ENCODE results near the gene ITPA.

The ITPA gene

GRCh38 chr20:3229798-3230197, 20.5 kb downstream of the ITPA start:
- DNase-seq, result peak; percentile 43

DNA sequence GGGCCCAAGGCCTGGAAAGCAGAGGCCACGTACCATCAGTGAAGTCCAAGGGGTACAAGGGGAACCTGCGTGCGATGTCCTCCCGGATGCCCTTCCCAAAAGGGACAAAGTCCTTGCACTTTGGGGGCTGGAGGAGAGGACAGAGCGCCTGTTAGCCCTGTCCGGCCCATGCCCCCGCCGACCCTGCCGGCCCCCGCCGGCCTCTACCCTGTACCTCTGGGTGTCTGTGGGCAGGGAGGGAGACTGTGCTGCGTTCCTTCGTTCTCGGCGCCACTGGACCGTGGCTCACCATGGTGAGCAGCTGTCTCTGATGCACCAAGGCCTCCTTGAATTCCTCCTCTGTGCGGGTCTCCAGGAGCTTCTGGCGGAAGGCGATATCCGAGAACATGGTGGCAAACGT, 21.8 kb downstream of the ITPA start:
- DNase-seq, result no peak

DNA sequence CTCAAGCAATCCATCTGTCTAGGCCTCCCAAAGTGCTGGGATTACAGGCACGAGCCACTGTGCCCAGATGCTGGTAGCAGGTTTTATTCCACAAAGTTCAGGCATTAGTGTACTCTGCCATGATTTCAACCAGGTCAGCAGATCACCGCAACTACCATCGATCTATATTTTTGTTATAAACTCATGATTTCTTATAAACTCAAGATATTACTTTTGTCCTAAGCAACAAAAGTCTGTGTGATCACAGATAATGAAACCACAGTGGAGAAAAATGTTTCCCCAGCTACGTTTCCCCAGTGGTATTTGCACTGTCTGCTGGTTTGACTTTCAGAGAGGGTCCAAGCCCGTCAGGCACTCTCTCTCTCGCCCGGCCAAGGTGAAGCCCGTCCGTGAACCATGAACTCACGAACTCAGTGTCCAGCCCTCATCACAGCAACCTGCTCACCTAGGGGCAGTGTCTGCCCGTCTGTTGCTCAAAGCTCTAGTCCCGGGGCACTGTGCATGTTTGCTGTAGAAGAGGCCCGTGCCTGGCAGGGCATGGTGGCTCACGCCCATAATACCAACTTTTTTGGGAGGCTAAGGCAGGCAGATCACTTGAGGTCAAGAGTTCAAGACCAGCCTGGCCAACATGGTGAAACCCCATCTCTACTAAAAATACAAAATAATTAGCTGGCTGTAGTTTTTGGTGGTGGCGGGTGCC, 22.7 kb downstream of the ITPA start:
- no peak for DNase-seq

- DNase-seq, result no peak
Observed at GRCh38 chr20:3233131-3233990, 24.1 kb downstream of the ITPA start.

DNA sequence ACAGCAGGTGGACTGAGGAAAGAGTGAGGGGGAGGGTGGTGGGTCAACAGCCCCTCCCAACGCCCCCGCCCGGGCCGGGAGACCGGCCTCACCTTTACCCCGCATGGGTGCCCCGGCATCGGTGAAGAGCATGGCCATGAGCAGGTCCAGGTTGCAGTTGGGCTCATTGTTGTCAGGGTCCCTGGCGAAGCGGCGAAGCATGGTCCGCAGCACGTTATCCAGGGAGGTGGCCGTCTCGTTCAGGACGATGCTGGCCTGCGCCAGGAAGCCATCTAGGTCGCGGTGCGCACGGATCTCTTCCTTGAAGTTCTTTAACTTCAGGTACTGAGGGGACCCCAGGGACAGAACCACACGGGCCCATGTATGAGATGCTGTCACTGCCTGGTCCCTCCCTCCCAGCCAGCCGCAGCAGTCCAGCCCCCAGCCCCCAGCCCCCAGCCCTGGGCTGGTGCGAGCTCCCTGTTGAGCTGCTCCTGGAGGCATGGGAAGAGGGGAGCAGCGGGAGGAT, 24.7 kb downstream of the ITPA start:
- DNase-seq, result no peak

GRCh38 chr20:3235666-3236324, 26.5 kb downstream of the ITPA start:
- no peak for DNase-seq

DNA sequence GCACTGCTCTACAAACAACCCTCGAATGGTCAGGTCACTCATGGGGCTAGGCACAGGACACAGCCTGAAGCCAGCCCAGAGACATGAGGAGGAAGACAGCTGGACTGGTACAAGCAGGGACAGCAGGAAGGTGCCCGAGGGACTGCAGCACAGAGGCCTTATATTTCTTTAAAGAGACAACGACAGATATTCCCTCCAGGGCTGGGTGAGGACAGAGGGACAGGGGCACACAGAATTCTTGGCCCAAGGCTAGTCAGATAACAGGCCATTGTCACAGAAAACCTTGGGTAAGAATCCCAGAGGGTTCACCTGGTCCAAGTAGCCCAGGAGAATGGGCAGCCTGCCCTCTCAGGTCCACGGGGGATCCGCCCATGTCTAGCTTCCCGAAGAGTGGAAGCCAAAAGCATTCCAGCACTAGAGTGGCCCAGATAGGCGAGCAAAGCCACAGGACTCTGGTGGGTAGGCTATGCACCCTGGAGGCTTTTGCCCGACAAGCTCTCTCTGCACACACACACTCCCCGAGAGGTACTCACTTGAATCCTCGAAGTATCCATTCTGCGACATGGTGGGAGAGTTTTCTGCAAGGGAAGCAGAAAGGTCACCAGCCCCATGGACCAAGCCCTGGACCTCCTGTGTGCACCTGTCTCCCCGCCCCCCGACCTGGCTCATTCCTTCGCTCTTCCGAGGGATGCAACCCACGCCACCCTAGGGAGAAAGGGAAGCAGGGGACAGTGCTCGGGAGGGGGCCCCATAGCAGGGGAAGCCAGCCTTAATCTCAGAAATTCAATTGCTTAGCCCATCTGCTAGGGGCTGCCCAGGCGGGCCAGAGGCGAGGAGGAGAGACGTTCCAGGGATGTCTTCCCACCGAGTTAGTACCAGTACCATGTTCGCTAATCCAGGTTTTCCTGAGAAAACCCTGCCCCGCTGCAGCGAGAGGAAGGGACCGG, 28.0 kb downstream of the ITPA start:
- no peak for DNase-seq

DNA sequence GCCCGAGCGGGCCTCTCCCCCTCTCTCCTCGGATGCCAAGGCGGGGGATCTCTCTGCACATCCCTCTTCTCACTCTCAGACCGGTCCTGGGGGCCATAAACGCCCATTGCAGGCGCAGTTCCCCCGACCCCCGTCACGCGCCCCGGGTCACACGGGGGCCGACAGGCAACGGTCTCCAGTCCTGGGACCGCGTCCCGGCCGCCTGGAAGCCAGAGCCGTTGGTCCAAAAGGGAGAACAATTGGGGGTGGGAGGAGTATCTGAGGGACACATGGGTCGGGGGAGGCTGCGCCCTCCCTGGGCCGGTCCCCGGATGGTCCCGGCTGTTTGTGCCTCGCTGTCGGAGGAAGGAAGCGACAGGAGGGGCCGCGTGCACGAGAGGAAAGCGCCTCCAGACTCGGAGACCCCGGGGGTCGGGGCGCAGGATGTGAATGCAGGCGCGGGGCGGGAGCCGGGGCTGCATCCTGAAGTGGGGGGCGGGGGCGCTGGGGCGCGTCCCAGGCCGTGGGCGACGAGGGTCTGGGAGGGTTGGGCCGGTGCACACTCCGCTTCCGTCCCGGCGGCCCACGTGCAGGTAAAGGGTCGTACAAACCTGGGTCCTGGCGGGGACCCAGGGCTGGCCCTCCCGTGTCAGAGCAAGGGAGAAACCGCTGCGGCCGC, 28.8 kb downstream of the ITPA start:
- no peak for DNase-seq

GRCh38 chr20:3238616-3239025, 29.3 kb downstream of the ITPA start:
- no peak for DNase-seq

- DNase-seq, result peak; percentile 87
Observed at GRCh38 chr20:3239026-3239866, 29.9 kb downstream of the ITPA start, which contains the start of gene SLC4A11. Gene SLC4A11, minus strand, starts transcription at chr20:3239190. Its CDS starts 53 bp downstream, at chr20:3239137.

DNA sequence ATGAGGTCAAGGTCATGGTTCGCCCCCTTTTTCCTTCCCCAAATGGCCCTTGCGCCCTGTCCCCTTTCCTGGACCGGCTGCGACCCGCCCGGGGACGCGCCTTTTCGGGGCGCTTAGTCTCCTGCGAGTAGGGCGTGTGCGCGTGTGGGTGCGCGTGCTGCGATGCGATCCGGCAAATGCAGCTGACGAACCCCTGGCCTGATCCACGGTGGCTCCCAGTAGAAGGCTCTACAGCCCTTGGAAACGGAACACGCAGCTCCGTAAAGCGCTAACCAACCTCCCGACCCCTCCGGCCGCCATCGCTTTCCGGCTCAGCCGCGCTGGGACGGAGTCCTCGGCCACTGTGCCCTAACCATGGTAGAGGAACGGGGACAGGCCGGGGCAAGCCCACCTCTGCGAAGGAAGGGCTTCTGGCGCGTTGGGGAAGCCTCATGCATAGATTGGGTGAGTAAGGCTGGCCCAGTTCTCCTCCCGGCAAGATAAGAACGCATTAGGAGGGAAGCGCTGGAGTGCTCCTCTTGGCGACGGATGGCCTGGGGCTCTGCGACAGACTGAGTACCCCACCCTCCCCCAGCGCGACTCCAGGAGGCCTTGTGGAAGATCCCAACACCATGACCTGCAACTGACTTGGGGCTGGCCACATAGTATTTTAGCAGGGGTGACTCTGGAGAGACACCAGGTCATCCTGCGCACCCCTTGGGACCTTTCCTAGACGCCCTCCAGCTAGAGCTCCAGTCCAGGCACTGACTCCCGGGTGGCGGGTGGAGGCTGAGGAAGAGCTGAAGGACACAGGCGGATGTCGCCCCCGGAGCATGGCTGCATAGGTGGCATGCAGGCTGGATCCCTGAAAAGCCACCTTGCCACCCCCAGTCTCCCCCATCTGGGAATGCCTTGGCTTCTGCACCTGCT, 30.8 kb downstream of the ITPA start:
- no peak for DNase-seq

- no peak for DNase-seq
Observed at GRCh38 chr20:3240776-3241363, 31.6 kb downstream of the ITPA start.

DNA sequence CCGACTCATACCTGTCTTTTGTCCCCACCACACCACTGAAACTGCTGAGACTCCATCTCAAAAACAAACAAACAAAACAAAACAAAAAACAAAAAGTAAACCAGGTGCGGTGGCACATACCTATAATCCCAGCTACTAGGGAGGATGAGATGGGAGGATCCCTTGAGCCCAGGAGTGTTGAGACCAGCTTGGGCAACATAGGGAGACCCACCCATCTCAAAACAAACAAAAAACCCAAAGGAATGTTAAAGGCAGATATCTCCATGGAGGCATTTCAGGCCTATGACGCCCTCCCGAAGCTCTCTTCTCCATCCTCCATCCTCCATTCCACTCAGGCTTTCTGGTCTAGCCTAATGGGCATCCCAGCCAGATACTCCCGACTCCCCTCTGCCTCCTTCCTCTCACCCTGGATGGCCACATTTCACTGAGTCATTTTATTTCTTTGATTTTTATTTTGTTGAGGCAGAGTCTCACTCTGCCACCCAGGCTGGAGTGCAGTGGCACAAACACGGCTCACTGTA, 32.9 kb downstream of the ITPA start:
- DNase-seq, result no peak

- no peak for DNase-seq
Observed at GRCh38 chr20:3243718-3244358, 34.5 kb downstream of the ITPA start.

DNA sequence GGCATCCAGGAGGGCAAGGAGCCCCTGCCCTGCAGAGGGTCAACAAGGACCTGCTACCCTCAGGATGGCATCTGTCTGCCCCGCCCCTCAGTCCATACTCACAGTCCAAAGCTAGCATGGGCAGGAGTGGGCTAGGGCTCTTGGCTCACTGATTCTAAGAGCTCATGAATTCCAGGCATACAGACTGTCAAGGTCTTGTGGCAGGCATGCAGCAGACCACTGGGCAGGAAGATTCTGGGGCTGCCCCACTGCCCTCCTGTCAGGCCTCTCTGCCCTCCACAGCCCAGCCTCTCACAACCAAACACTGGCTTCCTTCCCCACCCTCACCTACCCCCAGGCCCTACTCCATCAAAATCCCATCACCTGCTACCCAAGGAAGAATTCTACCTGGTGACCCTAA, 35.3 kb downstream of the ITPA start:
- DNase-seq, result no peak

DNA sequence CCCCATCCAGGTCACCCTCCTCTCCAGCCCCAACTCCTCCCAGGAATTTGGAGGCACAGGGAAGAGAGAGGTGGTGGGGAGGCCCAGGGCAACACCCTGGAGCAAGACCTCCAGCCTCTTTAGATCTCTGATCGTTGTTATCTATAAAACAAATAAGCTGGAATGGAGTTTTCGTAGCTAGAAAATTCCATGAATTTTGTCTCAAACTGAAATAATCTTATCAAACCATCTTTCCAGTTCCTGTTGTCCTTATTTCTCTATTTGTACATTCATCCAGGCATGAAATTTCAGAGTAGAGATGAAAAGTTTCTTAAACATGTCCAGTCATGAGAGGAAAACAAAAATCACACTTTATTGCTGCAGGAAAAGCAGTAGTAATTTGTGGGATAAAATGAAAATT, 35.9 kb downstream of the ITPA start:
- no peak for DNase-seq

DNA sequence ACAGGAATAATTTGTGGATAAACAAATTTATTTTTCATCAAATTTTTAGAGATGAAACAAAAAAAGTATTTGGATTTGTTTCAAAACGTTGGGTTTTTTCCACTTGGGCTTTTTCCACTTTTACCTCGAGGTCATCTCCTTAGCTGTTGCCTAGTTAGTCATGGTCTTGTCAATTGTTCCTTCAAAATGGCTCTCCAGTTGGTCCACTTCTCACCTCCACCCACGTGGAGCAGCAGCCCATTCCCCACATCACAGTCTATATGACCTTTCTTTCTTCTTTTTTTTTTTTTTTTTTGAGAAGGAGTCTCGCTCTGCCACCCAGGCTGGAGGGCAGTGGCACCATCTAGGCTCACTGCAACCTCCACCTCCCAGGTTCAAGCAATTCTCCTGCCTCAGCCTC, 36.4 kb downstream of the ITPA start:
- no peak for DNase-seq

DNA sequence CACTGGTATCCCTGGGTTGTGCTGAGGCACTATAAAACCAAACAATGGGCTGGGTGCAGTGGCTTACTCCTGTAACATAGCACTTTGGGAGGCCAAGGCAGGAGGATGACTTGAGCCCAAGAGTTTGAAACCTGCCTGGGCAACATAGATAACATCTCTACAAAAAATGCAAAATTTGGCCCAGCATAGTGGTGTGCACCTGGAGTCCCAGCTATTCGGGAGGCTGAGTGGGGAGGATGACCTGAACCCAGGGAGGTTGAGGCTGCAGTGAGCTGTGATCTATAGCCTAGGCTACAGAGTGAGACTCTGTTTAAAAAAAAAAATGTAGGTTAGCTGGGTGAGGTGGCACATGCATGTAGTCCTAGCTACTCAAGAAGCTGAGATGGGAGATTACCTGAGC, 37.4 kb downstream of the ITPA start:
- DNase-seq, result peak; percentile 22

Measured in islet precursor cell (in vitro differentiated cells).